GM21360 (cell line): ENCODE data around the gene ASXL1.
"Not testable (repeated sequence)": the region's sequence is repeated elsewhere in the genome, so short reads cannot be mapped to it uniquely, and the experiment has no call there.

Experiments
- ATAC-seq: cut with Tn5 transposase; IDR thresholded peaks from one replicate; pipeline ENCODE4 v1.9.1; 2021; ENCODE audit warnings: mild to moderate bottlenecking, moderate library complexity; ENCODE audit not compliant: unreplicated experiment

Gene ASXL1

DNA sequence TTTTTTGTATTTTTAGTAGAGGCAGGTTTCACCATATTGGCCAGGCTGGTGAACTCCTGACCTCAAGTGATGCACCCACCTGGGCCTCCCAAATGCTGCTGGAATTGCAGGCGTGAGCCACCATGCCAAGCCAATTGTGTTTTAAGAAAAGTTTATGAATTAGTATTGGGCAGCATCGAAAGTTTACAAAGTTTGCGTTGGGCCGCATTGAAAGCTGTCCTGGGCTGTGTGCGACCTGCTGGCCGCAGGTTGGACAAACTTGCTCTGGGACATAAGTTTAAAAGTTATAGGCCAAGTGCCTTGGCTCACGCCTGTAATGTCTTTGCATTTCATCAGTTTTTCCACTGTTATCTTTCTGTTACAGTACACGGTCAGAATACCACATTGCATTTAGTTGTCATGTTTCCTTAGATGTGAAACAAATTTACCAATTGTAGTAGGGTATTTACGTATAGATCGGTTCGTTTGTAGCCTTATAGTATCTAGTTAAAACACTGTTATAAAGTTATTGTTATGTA lies 39.5 kb downstream of the ASXL1 start:
- no peak for ATAC-seq

- no peak for ATAC-seq
Measured at GRCh38 chr20:32400476-32400875, 42.3 kb downstream of the ASXL1 start.

- no peak for ATAC-seq
Measured at GRCh38 chr20:32404017-32404416, 45.9 kb downstream of the ASXL1 start.

GRCh38 chr20:32406701-32407100 lies 48.6 kb downstream of the ASXL1 start:
- ATAC-seq: no peak

DNA sequence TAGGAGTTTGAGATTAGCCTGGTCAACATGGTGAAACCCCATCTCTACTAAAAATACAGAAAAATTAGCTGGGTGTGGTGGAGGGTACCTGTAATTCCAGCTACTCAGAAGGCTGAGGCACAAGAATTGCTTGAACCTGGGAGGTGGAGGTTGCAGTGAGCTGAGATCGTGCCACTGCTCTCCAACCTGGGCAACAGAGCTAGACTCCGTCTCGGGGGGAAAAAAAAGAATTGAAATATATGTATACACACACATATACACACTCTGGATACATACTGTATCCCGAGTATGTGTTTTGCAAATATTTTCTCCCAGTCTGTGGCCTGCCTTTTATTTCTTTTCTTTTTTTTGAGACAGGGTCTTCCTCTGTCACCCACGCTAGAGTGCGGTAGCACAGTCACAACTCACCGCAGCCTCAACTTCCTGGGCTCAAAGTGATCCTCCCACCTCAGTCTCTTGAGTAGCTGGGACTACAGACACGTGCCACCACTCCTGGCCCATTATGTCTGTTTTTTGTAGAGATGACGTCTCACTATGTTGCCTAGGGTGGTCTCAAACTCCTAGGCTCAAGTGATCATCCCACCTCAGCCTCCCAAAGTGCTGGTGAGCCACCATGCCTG lies 49.1 kb downstream of the ASXL1 start:
- not testable (repeated sequence) for ATAC-seq

DNA sequence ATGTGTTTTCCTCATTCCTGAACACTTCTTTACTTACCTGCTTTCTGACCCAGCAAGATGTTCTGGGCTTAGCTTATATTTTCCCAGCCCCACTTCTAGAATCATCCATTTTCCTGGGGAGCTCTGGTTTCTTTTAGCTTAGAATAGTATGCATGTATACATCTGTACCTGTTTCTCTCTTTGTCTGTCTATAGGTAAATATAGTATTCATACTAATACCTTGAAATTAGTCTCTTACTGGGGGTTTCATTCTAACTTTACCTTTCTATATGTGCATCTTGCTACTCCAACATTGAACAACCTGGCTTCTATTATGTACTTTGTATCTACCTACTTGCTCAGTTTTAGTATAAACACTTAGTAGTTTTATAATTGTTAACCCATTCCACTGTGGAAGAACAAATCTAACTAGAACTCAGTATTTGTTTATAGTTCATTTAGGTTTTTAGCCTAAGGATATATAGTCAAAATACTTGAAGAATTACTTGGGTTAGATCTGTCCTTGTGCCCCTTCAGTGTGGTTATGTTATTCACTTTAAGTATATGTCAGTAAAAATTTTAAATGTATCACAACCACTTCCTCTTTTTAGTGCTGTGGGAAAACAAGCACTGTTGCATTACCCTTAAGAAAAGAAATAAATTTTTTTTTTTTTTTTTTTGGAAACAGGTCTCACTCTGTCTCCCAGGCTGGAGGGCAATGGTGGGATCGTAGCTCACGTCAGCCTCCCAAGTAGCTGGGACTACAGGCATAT lies 54.0 kb downstream of the ASXL1 start:
- ATAC-seq: no peak

DNA sequence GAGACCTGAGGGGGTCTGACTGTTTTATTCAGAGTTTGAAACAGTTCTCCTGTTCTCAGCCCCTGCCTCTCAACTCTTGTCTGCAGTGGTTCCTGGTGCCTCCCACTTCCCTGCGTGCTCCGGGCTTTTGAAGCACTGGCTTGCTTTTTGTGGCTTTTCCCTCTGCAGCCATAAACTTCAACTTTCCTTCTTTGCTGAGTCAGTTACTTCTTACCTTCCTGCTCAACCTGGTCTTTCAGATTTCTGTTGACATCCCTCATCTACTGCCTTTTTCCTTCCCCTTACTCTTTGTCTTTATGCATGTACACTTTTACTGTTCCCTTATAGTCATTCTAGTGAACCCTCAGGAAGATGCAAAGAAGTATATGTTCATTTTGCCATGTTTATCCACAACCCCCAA lies 57.4 kb downstream of the ASXL1 start:
- no peak for ATAC-seq

GRCh38 chr20:32416206-32416605 lies 58.1 kb downstream of the ASXL1 start:
- ATAC-seq: no peak

GRCh38 chr20:32418376-32418775 lies 60.2 kb downstream of the ASXL1 start:
- no peak for ATAC-seq

- no peak for ATAC-seq
Measured at GRCh38 chr20:32421290-32421689, 63.2 kb downstream of the ASXL1 start.

DNA sequence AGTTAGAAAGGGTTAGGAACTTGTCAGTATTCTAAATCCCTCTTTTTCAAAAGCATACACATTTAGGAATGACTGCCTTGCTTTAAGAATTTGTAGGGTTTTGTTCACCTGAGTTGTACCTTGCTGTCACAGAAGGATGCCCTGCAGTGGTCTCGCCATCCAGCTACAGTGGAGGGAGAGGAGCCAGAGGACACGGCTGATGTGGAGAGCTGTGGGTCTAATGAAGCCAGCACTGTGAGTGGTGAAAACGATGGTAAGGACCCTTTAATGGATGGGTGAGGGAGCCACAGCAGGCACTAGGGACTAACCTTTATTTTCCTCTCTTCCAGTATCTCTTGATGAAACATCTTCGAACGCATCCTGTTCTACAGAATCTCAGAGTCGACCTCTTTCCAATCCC lies 69.9 kb downstream of the ASXL1 start:
- ATAC-seq: no peak

GRCh38 chr20:32429343-32429742 lies 71.2 kb downstream of the ASXL1 start:
- no peak for ATAC-seq

DNA sequence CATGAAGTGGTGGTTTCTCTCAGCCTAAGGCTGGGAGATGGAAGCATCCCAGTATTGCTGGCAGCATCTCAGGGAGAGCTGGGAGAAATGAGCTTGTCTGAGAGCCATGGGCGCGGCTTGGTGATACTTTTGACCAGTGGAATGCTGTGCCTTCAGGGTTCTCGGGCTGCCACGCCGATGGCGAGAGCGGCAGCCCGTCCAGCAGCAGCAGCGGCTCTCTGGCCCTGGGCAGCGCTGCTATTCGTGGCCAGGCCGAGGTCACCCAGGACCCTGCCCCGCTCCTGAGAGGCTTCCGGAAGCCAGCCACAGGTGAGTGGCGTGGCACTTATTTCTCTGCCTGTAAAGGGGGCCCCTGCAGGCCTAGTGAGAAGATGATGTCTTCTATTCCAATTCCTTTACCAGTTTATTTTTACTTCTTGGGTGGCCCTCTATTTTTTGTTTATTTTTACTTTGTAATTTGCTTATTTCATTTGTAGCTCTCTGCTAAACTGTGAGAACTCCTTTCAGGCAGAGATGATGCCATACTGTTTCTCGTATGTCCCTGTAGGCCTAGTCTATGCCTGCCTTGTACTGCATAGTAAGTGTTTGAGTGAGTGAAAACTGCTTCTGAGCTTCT lies 71.7 kb downstream of the ASXL1 start:
- no peak for ATAC-seq

DNA sequence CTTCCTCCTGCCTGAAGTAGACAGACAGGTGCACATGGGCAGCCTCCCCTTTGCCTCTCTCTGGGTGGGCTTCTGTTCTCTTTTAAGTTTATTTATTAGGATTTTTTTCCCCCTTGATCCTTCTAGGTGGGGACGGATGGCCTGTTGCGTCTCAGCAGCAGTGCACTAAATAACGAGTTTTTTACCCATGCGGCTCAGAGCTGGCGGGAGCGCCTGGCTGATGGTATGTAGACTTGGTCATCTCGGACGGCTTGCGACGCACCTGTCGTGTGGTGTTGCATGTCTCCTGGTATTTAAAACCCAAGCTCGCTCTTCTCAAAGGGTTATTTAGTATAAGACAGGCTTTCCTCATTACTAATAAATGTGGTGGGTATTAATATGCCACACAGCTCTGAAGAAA lies 73.3 kb downstream of the ASXL1 start:
- no peak for ATAC-seq

- ATAC-seq: no peak
Measured at GRCh38 chr20:32432277-32432676, 74.1 kb downstream of the ASXL1 start.

GRCh38 chr20:32433311-32434021 lies 75.3 kb downstream of the ASXL1 start:
- no peak for ATAC-seq

GRCh38 chr20:32434434-32434833 lies 76.3 kb downstream of the ASXL1 start:
- ATAC-seq: no peak

- no peak for ATAC-seq
Measured at GRCh38 chr20:32435449-32436107, 77.4 kb downstream of the ASXL1 start.

DNA sequence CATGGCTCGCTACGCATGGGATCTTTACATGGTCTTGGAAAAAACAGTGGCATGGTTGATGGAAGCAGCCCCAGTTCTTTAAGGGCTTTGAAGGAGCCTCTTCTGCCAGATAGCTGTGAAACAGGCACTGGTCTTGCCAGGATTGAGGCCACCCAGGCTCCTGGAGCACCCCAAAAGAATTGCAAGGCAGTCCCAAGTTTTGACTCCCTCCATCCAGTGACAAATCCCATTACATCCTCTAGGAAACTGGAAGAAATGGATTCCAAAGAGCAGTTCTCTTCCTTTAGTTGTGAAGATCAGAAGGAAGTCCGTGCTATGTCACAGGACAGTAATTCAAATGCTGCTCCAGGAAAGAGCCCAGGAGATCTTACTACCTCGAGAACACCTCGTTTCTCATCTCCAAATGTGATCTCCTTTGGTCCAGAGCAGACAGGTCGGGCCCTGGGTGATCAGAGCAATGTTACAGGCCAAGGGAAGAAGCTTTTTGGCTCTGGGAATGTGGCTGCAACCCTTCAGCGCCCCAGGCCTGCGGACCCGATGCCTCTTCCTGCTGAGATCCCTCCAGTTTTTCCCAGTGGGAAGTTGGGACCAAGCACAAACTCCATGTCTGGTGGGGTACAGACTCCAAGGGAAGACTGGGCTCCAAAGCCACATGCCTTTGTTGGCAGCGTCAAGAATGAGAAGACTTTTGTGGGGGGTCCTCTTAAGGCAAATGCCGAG lies 78.2 kb downstream of the ASXL1 start:
- no peak for ATAC-seq

- no peak for ATAC-seq
Measured at GRCh38 chr20:32436968-32437367, 78.8 kb downstream of the ASXL1 start.
